Suppressor macrophage (primary cell): ENCODE measurements around the gene NPDC1.

Experiments used
- DNase-seq, 4 experiments: peaks; one replicate each; pipeline ENCODE4 v3.0.0-alpha.2; 2020 to 2022

Gene NPDC1

DNA sequence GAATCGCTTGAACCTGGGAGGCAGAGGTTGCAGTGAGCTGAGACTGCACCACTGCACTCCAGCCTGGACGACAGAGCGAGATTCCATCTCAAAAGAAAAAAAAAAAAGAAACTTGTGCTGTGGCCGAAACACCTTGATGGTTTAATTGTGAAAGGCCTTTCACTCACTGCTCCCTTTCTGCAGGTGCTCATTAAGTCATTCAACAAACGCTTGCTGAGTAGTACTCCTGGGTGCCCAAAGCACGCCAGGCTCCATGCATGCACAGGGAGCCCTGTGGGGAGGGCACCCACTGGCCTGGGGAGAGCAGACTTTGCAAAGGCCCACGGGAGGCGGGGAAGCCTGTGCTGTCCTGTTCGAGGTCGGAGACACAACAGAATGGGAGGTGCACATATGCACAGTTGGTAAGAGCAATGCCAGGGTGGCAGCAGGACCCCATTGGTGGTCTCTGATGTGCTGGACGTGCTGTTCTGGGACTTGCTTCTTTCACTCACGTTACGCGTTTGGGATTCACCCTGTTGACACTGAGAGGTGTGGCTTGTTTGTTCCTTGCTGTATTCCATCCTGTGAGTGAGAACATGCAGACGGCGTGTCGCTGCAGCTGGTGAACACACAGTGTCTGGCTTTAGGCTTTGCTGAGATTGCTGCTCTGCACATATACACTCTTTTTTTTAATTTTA, 10.9 kb upstream of the NPDC1 start:
- DNase-seq: no peak

- DNase-seq: no peak
Measured at GRCh38 chr9:137055385-137056364, 9.7 kb upstream of the NPDC1 start.

- no peak for DNase-seq
Measured at GRCh38 chr9:137054932-137055384, 9.0 kb upstream of the NPDC1 start.

DNA sequence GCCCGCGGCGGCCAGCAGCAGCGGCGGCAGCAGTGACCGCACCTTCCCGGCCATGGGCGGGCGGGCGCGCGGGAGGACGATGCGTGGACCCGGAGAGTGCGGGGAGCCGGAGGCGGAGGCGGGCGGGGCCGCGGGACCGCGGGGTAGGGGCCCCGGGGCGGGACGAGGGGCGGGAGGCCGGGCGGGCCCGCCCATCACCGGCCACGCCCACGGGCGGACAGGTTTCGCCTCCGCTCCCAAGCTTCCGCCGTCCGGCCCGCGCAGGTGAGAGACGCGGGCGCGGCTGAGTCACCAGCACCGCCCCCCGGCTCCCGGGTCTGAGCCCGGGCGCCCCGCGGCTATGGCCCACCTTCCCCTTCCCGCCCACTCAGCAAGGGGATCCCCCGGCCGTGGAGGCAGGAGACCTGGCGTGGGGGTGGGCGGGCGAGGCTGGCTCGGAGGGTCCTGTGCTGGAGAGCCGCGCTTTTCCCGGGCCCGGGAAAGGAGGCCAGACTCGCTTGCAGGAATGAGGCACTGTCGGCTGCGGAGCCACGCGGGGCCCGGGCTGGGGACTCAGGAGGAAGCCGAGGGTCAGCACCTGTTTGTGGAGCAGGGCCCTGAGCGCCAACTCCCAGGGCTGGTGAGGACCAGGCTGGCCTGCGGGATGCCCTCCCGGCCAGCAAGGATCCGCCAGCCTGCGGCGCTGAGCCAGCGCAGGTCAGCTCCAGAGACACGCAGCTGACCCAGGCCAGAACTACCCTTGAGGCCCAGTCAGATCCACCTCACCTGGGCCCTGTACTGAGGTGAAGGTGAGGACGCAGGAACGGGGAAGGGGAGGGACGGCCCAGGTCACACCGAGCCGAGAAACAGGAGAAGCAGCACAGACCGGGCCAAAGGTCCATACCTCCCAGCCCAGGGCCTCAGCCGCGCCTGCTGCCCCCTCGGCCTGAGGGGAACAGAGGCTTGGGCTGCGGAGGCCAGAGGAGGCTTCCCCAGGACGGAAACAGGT, 8.3 kb upstream of the NPDC1 start, which contains the start of gene ENTPD2:
TSS of gene ENTPD2 (minus strand) at position 118 of the 988 bp plus-strand sequence. CDS start at position 54, 64 bp downstream.
- no peak for DNase-seq

DNA sequence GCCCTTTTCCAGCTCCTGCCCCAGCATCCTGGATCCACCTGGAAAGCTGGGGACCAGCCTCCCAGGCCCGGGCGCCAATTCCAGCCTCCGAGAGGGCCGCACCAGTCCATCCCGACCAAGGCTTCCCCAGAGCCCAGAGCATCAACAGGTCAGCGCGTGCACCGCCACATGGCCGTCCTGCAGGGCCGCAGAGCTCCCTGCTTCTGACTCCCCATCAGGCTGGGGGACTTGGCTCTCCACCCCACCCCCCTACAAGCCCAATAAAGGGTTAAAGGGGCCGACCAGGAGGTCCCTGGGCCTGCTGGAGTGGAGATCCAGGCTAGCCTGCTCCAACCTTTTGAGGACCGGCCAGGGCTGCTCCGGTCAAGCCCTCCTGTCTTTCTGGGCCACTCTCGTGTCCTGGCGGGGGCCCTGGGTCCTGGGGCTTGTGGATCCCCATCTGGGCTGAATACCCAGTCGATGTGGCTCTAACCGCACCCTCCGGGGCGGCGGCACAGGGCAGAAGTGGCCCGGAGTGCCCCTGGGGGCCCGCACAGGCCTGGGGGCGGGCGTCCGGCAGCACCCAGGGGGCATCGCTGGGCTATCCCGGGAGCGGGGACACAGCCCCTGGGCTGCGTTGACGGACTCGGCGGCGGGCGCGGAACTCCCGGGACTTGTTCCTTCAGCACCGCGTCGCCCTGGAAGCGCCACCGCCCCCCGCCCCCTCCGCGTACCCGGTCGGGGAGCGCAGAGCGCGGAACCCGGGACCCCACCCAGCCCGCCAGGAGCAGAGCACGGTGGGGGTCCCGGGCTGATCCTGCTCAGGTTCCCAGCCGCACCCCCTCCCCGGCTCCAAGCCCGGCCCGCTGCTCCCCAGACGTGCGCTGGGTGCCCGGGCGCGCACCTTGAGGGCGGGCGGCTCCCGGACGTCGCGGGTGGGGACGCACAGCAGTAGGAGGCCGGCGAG, 7.3 kb upstream of the NPDC1 start:
- DNase-seq: no peak

DNA sequence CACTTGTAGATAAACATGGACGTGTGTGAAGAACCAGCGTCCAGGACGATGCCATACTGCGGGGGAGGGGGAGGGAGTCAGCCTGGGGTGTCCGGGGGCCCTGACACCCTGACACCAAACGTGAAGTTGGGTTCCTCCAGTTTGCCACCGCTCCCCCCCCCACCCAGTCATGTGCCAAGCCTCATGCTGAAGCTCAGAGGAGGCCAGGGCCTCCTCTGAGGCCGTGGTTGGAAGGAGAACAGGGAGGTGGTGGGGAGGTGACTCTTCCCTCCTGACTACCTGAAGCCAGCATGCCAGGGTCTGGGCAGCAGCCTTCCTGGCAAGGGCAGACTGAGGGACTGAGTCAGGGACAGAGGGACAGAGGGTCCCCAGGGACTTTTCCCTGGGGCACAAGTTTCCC, 6.3 kb upstream of the NPDC1 start:
- DNase-seq: no peak

DNA sequence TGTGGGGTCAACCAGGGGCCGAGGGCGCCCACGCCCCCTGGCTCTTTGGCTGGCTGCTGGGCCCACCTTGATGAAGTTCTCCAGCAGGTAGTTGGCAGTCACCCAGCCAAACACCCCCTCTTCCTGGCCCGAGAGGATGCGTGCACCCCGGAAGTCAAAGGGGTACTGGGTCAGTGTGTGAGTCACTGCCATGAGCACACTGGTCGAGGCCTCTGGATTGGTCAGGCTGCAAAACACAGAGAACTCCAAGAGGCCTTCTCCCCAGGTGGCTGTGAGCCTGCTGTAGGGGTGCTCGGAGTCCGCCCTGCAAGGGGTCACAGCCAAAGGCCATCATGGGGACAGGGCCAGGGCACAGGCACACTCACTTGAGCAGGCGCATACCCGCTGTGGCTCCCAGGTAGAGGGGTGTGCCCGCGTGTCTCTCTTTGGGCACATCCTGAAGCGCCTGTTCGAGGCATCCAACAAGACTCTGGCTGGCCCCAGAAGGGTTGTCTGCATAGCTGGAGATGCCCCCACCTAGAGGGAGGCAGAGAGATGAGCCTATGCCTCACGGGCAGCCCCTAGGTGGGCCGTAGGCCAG, 5.3 kb upstream of the NPDC1 start:
- DNase-seq: no peak

DNA sequence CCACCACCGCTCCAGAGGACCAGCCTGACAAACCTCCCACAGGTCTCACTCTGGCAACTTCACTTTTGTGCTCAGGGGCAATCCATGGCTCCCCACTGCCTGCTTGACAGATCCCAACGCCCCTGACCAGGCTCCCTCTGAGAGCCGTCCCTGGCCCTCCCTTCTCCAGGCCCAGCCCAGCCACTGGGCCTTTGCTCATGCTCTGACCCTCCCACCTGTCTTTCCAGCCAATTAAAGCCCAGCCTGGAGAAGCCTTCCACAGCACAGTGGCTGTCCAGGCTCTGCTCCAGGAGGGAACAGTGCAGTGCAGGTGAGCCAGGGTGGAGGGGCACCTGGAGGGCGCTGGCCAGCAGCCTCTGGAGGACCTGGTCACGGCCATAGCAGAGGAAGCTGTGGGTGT, 4.6 kb upstream of the NPDC1 start:
- DNase-seq: no peak

- peak; percentile 57 to 81 (median 67) for DNase-seq
Measured at GRCh38 chr9:137049544-137050449, 3.8 kb upstream of the NPDC1 start.

DNA sequence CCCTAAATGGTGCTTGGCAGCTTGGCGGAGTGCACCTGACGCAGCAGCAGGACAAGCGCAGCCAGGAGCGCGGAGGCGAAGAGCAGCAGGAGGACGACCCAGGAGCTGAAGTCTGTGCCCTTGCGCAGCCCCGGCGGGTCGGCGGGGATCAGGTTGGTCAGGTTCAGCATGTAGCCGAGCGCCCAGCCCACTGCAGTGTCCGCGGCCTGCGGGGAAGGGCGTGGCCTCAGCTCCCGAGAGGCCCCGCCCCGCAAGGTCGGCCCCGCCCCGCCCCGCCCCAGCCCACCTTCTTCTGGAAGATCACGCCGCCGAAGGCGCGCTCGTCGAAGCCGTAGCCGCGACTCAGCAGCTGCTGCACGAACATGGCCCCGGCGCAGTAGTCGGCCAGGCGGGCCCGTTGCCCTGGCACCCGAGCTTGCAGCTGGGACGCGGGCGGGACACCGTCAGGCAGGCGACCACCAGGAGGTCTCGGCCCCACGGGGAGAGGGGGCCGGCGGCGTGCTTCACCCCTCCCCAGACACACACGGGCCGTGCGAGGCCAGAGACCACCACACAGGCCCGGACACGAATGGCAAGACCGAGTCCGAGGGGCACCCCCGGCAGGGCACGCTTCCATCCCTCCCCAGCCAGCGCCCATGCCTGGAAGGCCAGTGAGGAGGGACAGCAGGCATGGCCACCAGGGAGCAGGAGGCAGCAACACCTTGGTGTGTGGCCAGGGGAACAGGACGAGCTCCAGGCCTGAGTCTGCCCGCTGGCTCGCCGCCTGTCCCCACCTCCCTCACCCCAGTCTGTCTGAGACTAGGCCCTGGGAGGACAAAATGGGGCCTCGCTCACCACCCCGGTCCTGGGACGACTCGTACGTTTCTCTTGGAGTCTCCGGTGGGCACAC, 2.9 kb upstream of the NPDC1 start:
- DNase-seq: no peak

GRCh38 chr9:137045294-137046087, 486 bp downstream of the NPDC1 start:
- peak in 2 of 4 experiments; percentile 37 to 42 for DNase-seq

GRCh38 chr9:137044502-137045177, 1.3 kb downstream of the NPDC1 start:
- DNase-seq: peak in 2 of 4 experiments; percentile 21 to 32

DNA sequence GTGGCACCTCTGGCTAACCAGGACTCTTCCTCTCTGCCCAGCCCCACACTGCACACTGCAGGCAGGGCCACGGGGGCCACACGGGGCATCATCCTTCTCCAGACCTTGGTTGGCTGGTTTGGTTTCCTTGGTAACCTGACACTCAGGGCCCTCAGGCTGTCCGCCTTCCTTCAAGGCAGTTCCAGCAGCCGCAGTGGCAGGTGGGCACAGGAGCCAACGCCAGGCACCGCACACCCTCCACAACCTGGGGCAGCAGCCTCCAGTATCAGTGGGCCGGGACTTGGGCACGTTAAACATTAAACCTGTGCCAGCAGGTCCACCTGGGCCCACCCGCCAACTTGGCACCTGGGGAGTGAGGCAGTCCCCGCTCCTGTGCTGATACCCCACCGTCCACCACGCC, 1.9 kb downstream of the NPDC1 start:
- DNase-seq: no peak

- DNase-seq: no peak
Measured at GRCh38 chr9:137042751-137043727, 2.9 kb downstream of the NPDC1 start.

GRCh38 chr9:137041124-137041523, 4.9 kb downstream of the NPDC1 start:
- no peak for DNase-seq

- DNase-seq: no peak
Measured at GRCh38 chr9:137040568-137040967, 5.4 kb downstream of the NPDC1 start.
